ENCODE measurements around the gene ARID3C. TPM values are rescaled to one million over a fixed set of nuclear protein-coding genes. Genes with fewer than 3 reads are reported as not detected.

Gene ARID3C
- total RNA-seq, 5 donors from 2014 or later (not counting 1 experiment from before 2014, with no cell fraction given): 0.38 TPM; not detected in 4

DNA sequence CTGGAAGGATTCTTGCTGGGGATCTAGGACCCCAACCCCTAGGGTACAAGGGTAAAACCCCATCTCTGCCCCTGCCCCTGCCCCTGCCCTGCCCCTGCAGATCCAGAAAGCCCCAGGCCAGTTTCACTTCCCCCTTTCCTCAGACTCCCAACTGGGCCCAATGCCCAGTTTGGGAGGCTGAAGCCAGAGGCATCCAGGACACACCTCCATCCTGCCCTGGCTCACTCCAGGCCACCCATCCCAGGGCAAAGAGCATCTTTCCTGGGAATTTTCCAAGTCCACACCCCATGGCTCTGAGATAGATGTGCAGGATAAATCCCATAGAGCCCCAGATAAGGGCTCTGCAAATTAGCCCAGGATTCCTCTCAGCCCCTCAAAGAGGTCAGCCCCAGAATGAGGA lies 56.8 kb downstream of the ARID3C start:
- no peak overlapping the region for H3K4me3 ChIP-seq (ENCODE audit: control insufficient read depth in 1 of 2, extremely low read depth in 1 of 2, low read length in 1 of 2)
- Mint-ChIP-seq H3K4me3 (no peak overlapping the region), H3K4me1 (peaks cover 0 to under 1% (median under 1%) of the 10 kb centered on the region in 3 donors), H3K27me3 (peaks cover 43 to 47% of the 10 kb centered on the region in 2 donors), H3K9me3 (no peaks in the 10 kb centered on the region), H3K27ac (no peak overlapping the region), H3K36me3 (no peaks in the 10 kb centered on the region)
- peaks cover 2 to 66% of the 10 kb centered on the region in 2 experiments for H3K27me3 ChIP-seq (replicated peaks in 1 of 2; ENCODE audit: control insufficient read depth in 2 of 2, extremely low read depth in 1 of 2, insufficient read depth in 2 of 2, low read length in 1 of 2)
- no peaks in the 10 kb centered on the region for H3K36me3 ChIP-seq (ENCODE audit: control insufficient read depth in 2 of 2, extremely low read depth in 1 of 2, insufficient read depth in 1 of 2, low read length in 1 of 2)
- no peaks in the 10 kb centered on the region for H3K4me1 ChIP-seq (ENCODE audit: control insufficient read depth in 1 of 2, extremely low read depth in 1 of 2, insufficient read depth in 2 of 2, low read length in 2 of 2)
- no peak overlapping the region for H3K27ac ChIP-seq (ENCODE audit: low read length)
- H3K9me3 ChIP-seq: no peaks in the 10 kb centered on the region
- CTCF ChIA-PET: no interaction called here
- no peak for DNase-seq
- no peak for ATAC-seq (replicated peaks in 1 of 4)
- POLR2A ChIA-PET: no interaction called here

DNA sequence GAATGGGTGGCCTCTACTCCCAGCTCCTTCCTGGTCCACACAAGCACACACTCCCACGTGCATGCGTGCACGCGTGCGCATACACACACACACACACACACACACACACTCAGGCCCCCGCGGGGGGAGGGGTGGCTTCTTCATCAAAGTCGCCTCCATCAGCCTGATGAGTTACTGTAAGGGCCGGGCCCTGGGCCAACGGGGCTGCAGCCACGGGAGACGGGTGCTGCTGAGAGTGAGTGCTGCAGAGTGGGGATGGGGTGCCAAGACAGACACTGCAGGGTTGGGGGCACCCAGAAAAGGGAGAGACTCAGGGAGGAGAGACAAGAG lies 57.4 kb downstream of the ARID3C start:
- ChIA-PET CTCF (no interaction called here), POLR2A (no interaction called here)
- Mint-ChIP-seq H3K9me3 (no peaks in the 10 kb centered on the region), H3K4me1 (no peaks in the 10 kb centered on the region), H3K36me3 (no peaks in the 10 kb centered on the region), H3K27me3 (peaks cover 47 to 48% of the 10 kb centered on the region in 2 donors), H3K27ac (no peak overlapping the region), H3K4me3 (no peak overlapping the region)
- H3K27me3 ChIP-seq (replicated peaks in 1 of 2; ENCODE audit: control insufficient read depth in 2 of 2, extremely low read depth in 1 of 2, insufficient read depth in 2 of 2, low read length in 1 of 2): peaks cover 0 to 66% of the 10 kb centered on the region in 2 experiments
- ATAC-seq (replicated peaks in 1 of 4) (no peak), DNase-seq (no peak)
- no peak overlapping the region for H3K4me3 ChIP-seq (ENCODE audit: control insufficient read depth in 1 of 2, extremely low read depth in 1 of 2, low read length in 1 of 2)
- H3K27ac ChIP-seq (ENCODE audit: low read length): no peak overlapping the region
- H3K36me3 ChIP-seq (ENCODE audit: control insufficient read depth in 2 of 2, extremely low read depth in 1 of 2, insufficient read depth in 1 of 2, low read length in 1 of 2): no peaks in the 10 kb centered on the region
- WGBS (ENCODE audit: insufficient coverage): 90% methylated on average over 4 of the region's 12 CpGs
- no peaks in the 10 kb centered on the region for H3K4me1 ChIP-seq (ENCODE audit: control insufficient read depth in 1 of 2, extremely low read depth in 1 of 2, insufficient read depth in 2 of 2, low read length in 2 of 2)
- H3K9me3 ChIP-seq: no peaks in the 10 kb centered on the region

Other genes starting within 250 kb of the ARID3C start
- gene FAM219A, start 170.5 kb downstream of the ARID3C start, total RNA-seq: 10 to 100 TPM; 10.7 to 20.7 (median 18.7) TPM
- gene DNAI1, start 170.3 kb downstream of the ARID3C start, total RNA-seq: not detected
- gene ENHO, start 106.1 kb downstream of the ARID3C start, total RNA-seq: under 1 TPM in 2 of 5 donors, not detected in 3; 0.32 to 0.35 TPM
- not detected for gene CNTFR, start 39.3 kb downstream of the ARID3C start, total RNA-seq
- 10 to 100 TPM in 4 of 5 donors, 1 to 10 TPM in 1; 9.3 to 28.6 (median 22.5) TPM for gene RPP25L, start 17.0 kb downstream of the ARID3C start, total RNA-seq
- gene DCTN3, start 8.6 kb downstream of the ARID3C start, total RNA-seq: 10 to 100 TPM; 60.8 to 82.9 (median 69.0) TPM
- 10 to 100 TPM; 27.7 to 65.9 (median 60.9) TPM for gene SIGMAR1, start 8.7 kb upstream of the ARID3C start, total RNA-seq
- 100 to 1,000 TPM; 177 to 255 (median 215) TPM for gene GALT, start 17.6 kb upstream of the ARID3C start, total RNA-seq
- 100 to 1,000 TPM; 166 to 220 (median 180) TPM for gene IL11RA, start 23.1 kb upstream of the ARID3C start, total RNA-seq
- not detected for gene CCL27, start 33.6 kb upstream of the ARID3C start, total RNA-seq
- gene CCL19, start 62.2 kb upstream of the ARID3C start, total RNA-seq: not detected
- under 1 TPM in 2 of 5 donors, not detected in 3; 0.32 to 0.60 TPM for gene CCL21, start 81.1 kb upstream of the ARID3C start, total RNA-seq

Data from T-cell (primary cell).